GM11168 (cell line): ENCODE results near the gene OLR1.

ENCODE experiments used
- in situ Hi-C: fragments of 300-500 bp; cut with MboI; formaldehyde crosslinking; loops from one replicate; pipeline ENCODE4 v1.12.0; 2022; ENCODE audit warnings: low sequenced_read_pairs; ENCODE audit not compliant: unreplicated experiment

Gene OLR1

DNA sequence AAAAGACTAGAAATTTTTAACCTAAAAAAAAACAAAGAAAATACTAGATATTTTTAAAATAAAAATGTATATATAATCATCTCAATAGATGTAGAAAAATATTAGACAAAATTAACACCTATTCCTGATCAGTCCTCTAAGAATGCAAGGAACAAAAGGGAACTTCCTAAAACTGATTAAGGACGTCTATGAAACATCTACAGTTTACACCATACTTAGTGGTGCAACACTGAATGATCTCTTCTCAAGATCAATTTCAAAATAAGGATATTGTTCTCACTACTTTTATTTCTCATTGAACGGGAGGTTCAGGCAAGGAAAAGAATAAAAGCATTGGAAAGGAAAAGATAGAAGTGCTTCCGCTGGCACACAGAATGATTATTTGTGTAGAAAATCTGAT, 16.0 kb downstream of the OLR1 start:
- in situ Hi-C loops: no loop called here

DNA sequence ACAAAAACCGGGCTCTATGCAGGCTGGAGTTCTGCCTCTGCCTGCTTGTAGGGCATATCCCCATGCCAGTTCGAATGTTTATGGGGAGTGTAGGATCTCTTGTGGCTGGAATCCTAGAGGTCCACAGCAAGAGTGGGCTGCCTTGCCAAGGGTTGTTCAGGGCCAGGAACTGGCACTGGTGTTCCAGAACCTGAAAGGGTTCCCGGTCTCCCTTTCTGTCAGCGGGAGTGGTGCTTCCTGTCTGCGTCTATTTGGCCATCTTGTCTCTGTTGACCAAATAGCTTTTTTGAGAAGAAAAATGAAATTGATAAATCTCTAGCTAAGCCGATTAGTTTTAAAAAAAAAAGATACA, 17.8 kb downstream of the OLR1 start:
- in situ Hi-C loops: loop anchor here (5.0 kb wide), 1 partner anchor 33 kb away; no protein-coding TSS in a partner anchor

DNA sequence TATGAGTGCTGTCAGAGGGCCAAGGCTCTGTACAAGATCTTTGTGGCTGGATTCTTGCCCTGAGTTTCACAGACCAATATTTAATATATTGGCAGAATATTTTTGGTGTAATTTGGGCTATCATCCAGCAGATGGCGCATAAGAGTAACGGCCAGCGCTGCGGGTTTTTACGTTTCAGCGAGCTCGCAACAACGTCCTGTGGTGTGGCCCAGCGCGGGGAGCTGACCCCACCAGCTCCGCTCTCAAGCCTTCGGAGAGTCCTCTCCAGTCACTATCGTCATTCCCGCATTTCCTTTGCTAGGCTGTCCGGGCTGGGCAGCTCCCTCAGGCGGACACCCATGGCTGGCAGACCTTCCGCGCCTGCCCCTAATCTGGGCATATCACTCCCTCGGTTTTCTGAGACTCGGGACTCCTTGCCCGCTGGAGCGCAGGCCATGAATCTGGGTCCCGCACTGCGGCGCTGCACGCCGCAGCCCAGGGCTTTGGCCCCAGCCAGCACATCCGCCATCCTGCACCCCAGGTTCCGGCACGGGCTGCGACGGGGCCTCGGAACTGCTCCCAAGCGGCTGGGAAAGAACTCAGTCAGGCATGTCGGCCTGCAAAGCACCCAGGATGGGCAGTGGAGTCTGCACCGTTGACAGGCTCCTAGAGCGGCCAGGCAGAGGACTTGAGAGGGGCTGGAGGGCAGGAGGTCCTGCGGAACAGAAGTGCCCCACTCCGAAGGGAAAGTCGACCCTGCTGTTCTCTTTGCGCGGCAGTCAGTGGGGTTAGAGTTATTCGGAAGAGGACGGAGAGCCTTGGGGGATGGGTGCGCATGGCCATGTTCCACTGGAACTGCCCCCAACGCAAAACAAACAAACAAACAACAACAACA, 18.4 kb downstream of the OLR1 start:
- in situ Hi-C loops: loop anchor here (5.0 kb wide), 1 partner anchor 34 kb away; no protein-coding TSS in a partner anchor

DNA sequence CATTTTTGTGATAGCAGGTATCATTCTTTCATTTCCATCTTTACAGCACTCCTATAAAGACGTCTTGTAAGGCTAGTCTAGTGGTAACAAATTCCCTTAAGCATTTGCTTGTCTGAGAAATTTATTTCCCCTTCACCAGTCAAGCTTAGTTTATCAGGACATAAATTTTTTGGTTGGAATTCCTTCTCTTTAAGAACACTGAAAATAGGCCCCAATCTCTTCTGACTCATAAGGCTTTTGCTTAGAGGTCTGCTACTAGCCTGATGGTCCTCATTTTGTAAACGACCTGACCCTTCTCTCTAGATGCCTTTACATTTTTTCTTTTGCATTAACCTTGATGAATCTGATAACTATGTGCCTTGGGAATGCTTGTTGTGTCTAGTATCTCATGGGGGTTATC, 20.3 kb downstream of the OLR1 start:
- in situ Hi-C loops: loop anchor here (5.0 kb wide), 1 partner anchor 36 kb away; no protein-coding TSS in a partner anchor

DNA sequence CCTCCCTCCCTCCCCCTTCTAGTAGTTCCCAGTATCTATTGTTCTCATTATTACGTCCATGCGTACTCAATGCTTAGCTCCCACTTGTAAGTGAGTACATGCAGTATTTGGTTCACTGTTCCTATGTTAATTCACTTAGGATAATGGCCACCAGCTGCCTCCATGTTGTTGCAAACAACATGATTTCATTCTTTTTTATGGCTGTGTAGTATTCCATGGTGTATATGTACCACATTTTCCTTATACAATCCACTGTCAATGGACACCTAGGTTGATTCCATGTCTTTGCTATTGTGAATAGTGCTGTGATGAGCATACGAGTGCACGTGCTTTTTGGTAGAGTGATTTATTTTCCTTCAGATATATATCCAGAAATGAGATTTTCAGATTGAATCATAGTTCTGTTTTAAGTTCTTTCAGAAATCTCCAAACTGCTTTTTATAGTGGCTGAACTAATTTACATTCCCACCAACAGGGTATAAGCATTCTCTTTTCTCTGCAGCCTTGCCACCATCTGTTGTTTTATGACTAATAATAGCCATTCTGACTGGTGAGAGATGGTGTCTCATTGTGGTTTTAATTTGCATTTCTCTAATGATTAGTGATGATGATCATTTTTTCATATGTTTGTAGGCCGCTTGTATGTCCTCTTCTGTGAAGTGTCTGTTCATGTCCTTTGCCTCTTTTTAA, 24.1 kb downstream of the OLR1 start:
- in situ Hi-C loops: loop anchor here (10.0 to 25.0 kb wide), 2 partner anchors 213 to 336 kb away; partner anchors contain the start of gene CLEC2A

DNA sequence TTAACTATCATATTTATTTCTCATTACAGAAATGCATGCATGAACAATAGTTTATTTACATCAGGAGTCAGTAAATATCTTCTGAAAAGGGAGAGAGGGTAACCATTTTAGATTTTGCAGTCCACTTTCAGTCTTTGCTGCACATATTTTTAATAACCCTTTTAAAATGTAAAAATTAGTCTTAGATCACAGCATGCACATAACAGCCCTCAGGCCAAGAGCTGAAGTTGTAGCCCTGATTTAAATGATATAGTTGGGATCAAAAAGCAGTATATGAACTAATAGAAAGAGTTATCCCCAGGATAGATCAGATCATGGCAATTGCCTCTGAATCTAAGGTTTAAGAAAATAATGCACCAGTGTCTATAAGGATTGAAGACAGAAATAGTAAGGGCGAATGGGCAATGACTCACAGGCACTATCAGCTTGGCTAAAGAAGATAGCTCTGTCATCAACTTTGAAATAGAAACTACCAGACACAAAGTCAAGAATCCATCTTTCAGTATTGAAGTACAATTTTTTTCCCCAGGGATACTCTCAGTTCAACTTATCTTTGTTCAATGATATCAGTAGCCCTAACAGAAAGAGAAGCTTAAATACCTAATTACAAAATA, 28.8 kb downstream of the OLR1 start:
- in situ Hi-C loops: loop anchor here (5.0 to 25.0 kb wide), 3 partner anchors 106 to 331 kb away; partner anchors contain the start of gene CLEC2A

DNA sequence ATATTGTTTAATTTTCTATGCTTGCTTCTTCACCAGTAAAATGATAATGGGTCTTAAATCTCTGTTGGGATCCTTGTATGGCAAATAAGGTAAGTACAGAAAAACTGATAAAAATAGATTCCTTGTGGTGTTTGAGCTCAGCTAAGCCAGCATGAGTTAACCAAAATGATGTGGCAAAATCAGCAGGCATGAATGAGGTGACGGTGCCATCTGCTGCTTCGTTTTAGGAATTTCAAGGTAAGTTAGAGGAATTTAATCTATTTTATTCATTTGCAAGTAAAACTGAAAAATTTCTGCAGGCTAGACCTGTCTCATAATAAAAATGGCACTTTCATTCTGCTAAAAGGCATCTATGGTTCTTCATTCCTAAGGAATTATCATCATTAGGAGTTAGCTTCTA, 31.9 kb downstream of the OLR1 start:
- in situ Hi-C loops: loop anchor here (5.0 to 25.0 kb wide), 3 partner anchors 103 to 328 kb away; partner anchors contain the start of gene CLEC2A

DNA sequence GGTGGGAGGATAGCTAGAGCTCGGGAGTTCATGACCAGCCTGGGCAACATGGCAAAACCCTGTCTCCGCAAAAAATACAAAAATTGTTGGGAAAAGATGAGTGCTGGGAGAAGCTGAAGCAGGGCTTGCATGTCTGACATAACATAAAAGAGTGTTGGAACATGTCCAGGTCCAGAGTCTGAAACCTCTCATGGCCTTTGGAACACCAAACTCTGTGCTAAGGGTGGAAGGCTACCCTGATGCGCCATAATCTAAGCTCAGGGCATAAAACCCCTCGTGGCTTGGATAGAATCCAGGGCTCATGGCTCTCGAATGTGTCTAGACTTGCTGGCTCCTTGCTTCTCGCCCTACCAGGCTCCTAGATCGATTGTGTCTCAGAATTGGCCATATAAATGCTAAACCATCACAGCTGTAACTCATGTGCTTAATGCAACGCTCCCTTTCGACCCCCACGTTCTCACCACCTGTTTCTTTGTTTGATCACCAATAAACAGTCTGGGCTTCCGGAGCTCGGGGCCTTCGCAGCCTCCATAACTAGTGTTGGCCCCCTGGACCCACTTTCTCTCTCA, 35.2 kb downstream of the OLR1 start:
- in situ Hi-C loops: loop anchor here (25.0 kb wide), 1 partner anchor 324 kb away; no protein-coding TSS in a partner anchor

DNA sequence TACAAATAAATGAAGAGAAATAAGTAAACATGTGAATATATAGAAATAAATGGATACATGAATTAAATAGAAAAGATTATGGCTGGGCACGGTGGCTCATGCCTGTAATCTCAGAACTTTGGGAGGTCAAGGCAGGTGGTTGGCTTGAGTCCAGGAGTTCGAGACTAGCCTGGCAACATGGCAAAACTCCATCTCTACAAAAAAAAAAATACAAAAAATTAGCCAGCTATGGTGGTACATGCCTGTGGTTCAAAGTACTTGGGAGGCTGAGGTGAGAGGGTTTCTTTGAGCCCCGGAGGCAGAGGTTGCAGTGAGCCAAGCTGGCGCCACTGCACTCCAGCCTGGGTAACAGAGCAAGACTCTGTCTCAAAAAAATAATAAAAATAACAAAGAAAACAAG, 36.8 kb downstream of the OLR1 start:
- in situ Hi-C loops: loop anchor here (25.0 kb wide), 1 partner anchor 323 kb away; no protein-coding TSS in a partner anchor

DNA sequence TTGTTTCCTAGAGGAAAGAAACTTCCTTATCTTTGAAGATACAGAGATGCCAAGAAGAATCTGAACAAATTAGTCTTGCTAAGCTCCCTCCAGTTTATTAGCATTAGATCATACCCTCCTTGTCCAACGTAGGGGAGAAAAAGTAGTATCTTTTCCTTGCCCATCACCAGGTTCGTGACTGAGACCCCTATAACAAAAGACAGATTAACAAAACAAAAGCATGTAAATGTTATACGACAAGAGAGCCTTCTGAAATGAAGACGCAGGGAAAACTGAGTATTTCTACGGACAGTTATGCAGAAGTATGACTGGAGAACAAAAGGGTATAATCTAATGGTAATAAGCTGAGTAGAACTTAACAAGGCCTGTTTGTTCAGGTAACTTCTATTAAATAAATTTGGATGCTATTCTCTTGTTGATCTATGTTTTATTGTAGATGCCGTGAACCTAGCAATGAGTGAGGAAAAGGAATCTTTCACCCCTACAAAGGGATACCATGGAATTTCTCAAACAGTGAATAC, 39.0 kb downstream of the OLR1 start:
- in situ Hi-C loops: loop anchor here (25.0 kb wide), 1 partner anchor 321 kb away; no protein-coding TSS in a partner anchor

DNA sequence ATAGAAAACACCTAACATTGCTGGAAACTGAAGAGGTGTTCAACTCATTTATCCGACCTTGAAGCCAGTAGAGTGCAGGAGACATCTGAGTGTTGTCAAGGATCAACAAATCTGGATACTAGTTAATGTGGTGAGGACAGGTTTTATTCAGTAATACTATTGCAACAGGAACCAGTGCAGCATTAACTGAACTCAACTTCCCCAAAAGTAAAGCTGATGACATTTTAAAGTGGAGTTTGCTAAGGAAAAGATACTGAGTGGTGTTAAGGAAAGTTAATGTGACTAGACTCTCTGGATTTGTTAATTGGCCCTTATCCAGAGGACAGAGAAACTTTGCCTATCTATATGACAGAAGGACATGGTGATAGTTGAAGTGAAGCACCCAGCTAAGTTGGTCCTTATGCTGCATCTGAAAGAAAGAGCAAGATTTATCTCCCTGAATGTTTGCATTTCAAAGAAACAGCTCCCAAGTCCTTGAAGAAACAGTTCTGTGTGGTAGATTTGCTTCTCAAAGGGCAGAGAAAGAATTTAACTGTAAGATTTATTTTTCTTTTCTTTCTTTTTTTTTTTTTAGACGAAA, 40.7 kb downstream of the OLR1 start:
- in situ Hi-C loops: loop anchor here (25.0 kb wide), 1 partner anchor 319 kb away; no protein-coding TSS in a partner anchor

DNA sequence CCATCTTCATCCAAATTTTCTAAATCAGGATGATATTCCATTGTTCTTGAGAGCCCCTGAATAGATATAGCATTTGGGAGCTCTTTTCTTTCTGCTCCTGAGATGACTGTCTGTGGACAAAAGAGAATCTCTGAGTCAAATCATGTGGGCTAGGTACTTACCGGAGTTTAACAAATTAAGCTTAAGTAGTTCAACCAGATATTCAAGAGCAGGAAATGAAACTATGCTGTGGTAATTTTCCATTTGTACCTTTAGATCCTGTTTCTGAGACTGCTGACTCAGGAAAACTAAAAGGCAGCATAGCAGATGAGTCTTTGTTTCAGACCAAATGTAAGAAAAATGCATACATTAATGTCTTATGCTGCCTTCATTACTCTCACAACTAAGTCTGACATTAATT, 41.9 kb downstream of the OLR1 start, which contains the start of gene CLEC7A:
Gene CLEC7A (minus strand): TSS at position 158 of the 400 bp plus-strand sequence. CDS start 117 bp downstream, at position 41.
- in situ Hi-C loops: loop anchor here (25.0 kb wide), 1 partner anchor 318 kb away; no protein-coding TSS in a partner anchor

DNA sequence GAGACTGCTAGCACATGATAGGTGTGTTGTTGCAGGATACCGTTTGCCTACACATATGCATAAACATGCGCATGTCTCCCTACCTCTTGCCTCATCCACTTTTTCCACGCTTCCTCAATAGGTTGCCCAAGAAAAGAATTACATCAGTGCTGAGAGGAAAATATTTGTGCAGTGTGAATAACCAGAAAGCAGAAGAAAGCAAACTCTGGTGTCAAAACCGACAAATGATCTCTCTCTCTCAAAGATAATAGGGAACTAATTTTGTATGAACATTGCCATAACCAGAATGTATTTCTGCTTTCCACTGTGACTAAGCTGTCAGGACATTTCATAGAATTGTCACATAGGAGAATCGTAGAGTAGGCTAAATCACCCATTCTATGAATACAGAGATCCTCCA, 43.2 kb downstream of the OLR1 start:
- in situ Hi-C loops: loop anchor here (25.0 kb wide), 1 partner anchor 316 kb away; no protein-coding TSS in a partner anchor

DNA sequence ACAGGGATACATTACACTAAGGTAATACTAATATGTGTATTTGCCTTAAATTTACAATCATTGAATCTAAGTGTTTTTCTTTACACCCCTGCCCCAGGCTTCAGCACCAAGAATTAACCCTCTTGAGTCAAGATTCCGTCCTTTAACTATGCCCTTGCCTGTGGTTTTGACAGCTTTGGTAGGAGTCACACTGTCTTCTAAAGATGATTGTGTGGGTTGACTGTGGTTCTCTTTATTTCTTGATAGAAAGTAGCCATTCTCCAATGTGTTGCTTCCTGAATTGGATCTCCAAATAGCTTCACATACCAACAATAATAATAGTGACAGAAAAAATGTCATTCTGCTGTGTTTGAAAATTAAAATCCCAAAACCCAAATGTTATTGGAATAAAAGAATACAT, 45.5 kb downstream of the OLR1 start:
- in situ Hi-C loops: loop anchor here (25.0 kb wide), 1 partner anchor 314 kb away; no protein-coding TSS in a partner anchor

DNA sequence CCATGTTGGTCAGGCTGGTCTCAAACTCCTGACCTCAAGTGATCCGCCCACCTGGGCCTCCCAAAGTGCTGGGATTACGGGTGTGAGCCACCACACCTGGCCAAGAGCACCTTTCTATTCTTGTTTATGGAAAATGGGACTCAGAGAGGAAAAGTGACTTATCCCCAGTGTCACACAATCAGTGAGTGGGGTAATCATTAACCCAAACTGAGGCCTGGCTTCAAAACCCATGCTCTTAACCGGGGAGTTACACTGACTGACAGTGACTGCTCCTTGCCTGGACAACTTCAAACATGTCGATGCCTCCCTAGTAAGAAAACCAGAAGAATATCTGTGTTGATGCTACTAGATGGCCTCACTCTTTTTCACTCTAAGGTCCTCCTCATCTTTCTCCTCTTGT, 49.2 kb downstream of the OLR1 start:
- in situ Hi-C loops: no loop called here

DNA sequence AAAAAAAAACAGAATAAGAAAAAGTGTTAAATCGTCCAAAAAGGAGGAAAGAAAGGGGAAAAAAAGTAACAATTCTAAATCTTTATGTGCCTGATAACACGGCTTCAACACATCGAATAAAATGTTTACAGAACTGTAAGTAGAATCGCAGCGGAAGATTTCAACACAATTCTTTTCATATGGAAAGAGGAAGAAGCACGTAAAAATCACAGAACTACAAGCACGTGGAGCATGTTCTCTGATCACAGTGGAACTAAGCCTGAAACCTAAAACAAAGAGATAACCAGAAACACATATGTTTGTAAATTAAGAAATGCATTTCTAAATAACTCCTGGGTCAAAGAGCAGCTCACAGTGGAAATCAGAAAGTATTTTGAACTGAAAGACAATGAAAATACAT, 50.7 kb downstream of the OLR1 start:
- in situ Hi-C loops: no loop called here

DNA sequence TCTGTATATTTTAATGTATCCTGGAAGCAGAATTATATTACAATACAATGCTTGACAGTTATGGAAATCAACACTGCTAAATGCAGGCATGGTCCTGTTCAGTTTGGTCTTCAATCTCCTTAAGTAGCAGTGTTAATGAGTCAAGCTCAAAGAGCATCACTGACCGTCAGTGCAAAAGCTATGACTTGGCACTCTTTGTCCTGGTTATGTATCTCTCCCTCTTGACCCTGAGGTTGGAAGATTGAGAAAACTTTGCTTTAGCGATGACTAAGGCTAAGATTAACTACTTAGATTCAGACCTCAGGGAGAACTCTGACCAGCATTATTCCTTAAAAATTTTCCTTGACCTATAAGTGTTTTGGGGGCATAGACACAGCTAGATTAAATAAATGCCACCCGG, 52.9 kb downstream of the OLR1 start:
- in situ Hi-C loops: no loop called here

DNA sequence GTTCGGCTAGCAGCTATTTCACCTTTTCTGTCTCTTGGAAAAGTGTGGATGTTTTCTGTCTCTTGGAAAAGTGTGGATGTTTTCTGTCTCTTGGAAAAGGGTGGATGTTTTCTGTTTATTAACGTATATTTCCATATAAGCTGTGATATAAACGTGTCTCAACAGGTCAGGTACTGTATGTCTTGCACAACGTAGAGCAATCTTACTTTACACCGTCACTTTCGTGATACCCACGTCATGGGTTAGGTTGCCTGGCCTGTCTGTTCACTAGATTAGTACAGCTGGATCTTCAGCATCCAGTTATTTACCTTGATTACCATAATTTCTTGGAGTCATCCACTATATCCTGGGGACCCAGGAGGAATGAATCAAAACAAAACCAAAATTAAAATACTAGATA, 56.0 kb downstream of the OLR1 start:
- in situ Hi-C loops: no loop called here

DNA sequence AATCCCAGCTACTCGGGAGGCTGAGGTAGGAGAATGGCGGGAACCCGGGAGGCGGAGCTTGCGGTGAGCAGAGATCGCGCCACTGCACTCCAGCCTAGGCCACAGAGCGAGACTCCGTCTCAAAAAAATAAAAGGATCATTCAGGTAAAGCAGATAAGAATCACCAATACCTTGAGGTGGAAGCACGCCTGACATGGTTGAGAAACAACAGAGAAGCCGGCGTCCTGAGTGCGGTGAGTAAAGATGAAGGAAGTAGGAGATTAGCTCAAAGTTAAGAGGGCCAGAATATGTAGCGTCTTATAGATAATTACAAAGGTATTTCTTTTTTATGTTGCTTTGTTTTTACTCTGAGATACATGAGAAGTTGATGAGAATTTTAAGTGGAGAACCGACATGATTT, 56.6 kb downstream of the OLR1 start:
- in situ Hi-C loops: no loop called here
